OCI-M2 (cell line): ENCODE results near the gene CYP2A13.
"Not testable (repeated sequence)": the region's sequence is repeated elsewhere in the genome, so short reads cannot be mapped to it uniquely, and the experiment has no call there.

Source experiments
- DNase-seq: peaks from one replicate; lab custom pipeline; 2025; ENCODE audit not compliant: unreplicated experiment; lab: John Stamatoyannopoulos, UW

Gene CYP2A13, protein sequence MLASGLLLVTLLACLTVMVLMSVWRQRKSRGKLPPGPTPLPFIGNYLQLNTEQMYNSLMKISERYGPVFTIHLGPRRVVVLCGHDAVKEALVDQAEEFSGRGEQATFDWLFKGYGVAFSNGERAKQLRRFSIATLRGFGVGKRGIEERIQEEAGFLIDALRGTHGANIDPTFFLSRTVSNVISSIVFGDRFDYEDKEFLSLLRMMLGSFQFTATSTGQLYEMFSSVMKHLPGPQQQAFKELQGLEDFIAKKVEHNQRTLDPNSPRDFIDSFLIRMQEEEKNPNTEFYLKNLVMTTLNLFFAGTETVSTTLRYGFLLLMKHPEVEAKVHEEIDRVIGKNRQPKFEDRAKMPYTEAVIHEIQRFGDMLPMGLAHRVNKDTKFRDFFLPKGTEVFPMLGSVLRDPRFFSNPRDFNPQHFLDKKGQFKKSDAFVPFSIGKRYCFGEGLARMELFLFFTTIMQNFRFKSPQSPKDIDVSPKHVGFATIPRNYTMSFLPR

DNA sequence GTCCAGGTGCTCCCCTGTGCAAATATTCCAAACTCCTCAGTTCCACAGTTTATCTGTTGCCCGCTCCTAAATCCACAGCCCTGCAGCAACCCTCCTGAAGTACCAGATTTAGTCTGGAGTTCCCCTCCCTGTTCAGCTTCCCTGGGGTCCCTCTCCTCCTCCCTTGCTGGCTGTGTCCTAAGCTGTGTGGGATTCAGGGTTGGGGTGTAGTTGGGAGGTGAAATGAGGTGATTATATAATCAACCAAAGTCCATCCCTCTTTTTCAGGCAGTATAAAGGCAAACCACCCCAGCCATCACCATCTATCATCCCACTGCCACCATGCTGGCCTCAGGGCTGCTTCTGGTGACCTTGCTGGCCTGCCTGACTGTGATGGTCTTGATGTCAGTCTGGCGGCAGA, at the start of gene CYP2A13:
Gene CYP2A13, plus strand, starts transcription at position 301 of the 400 bp plus-strand sequence. Its CDS starts 21 bp downstream, at position 322.
- no peak for DNase-seq

DNA sequence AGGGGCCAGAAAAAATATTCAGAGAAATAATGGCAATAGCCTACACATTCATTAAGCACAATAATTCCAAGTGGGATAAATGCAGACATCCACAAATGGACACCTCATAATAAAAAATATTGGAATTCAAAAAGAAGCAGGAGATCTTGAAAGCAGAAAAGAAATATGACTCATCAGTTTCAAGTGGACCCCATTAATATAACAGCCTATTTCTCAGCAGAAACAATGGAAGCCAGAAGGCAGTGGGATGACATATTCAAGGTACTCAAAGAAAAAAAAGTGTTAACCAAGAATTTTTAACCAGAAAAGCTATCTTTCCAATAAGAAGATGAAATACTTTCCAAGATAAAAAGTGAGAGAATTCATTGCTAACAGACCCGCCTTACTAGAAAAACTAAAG, 48.4 kb upstream of the CYP2A13 start:
- no peak for DNase-seq

DNA sequence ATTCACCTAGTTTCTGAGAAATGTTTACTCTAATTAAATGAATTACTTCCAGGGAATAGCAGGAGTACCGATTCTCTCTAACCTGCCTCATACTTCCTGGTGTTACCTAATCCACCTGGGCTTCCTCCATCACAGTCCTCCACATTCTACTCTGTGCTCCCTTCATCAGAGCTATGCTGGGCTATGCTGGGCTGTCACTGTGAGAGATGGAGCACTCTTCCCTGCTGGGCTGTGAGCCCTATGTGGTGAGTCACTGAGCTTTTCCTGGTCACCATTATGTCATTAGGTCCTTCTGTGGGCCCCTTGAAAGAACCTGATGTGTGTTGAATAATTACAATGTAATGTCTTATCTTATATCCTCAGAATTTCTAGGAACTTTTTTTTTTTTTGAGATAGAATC, 43.2 kb upstream of the CYP2A13 start:
- not testable (repeated sequence) for DNase-seq

DNA sequence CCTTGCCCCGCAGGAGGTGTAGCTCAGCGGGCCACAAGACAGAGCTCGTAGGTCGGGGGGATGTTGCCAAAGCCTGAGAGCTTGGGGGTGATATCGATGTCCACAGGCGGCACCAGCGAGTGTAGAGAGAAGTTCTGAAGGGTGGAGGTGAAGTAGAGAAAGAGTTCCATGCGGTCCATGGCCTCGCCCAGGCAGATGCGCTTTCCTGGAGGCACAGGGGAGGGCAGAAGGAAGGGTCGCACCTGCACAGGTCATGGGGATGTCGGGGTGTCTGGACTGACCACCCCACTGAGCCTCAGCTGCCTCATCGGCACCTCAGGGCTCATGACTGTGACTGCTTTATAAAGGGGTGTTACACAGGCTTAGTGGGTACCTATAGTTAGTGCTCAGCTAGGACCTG, 37.8 kb upstream of the CYP2A13 start:
- DNase-seq = no peak

DNA sequence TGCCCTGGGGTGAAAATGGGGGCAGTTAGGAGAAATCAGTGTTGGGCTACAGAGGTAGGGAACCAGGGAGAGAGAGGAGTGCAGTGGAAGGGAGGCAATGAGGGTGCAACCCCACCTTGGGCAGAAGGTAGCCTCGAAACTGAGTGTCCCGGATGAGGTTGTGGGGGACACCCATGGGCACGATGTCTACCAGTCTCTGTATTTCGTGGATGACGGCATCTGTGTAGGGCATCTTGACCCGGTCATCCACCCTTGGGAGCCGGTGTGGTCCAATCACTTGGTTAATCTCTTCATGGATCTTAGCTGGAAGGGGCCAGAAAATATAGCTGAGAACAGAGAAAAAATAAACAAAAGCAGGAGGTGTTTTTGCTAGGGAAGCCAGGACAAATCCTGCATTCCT, 36.1 kb upstream of the CYP2A13 start:
- DNase-seq = not testable (repeated sequence)

DNA sequence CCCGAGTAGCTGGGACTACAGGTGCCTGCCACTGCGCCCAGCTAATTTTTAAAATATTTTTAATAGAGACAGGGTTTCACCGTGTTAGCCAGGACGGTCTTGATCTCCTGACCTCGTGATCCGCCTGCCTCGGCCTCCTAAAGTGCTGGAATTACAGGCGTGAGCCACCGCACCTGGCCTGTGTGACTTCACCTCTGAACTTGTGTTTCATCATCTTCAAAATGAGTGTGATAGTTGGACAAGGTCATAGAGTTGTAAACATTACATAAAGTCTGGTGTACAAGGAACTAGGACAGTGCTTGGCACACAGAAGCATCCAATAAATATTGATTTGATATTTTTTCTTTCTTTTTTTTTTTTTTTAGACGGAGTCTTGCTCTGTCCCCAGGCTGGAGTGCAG, 34.9 kb upstream of the CYP2A13 start:
- DNase-seq = not testable (repeated sequence)

DNA sequence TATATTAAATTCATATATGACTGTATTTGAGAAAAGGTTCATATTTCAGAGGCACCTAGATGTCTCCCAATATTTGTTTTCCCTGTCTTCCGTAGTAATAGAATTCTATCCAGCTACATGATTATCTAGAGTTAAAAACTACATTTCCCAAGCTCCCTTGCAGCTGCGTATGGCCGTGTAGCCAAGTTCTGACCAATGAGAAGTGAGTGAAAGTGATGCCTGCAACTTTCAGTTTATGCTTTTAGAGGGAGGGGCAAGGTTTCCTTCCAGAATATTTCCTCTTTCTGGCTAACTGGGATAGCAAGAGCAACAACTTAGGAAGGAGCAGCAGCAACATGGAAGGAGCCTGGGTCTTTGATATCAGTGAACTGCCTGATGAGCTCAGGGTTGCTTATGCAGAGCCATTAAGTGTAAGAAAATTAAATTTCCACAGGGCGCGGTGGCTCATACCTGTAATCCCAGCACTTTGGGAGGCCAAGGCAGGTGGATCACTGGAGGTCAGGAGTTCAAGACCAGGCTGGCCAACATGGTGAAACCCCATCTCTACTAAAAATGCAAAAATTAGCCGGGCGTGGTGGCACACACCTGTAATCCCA, 23.2 kb upstream of the CYP2A13 start:
- DNase-seq = no peak

DNA sequence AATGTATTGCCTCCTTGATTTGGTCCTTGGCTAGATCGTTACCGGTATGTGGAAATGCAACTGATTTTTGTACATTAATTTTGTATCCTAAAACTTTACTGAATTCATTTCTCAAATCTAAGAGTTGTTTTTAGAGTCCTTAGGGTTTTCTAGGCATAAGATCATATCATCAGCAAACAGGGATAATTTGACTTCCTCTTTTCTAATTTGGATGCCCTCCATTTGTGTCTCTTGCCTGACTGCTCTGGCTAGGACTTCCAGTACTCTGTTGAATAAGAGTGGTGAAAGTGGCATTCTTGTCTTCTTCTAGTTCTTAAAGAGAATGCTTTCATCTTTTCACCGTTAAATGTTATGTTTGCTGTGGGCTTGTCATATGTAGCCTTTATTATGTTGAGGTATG, 12.0 kb upstream of the CYP2A13 start:
- no peak for DNase-seq

DNA sequence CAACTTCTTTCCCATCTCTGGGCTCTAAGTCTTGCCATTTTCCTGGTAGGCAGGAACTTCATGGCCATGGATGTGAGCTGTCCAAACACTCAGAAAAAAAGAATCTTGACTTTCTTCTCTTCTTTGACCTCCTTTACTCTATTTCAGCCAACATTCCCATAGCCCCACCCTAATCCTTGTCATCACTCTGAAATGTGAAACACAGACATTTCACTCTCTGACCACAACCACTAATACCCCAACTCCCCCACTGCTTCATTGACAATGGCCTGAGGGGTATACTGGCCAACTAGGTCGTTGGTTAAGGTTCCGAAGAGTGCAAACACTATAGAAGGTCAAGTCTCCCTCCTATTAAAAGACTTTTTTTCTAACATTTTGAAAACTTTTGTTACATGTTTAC, 4.7 kb upstream of the CYP2A13 start:
- DNase-seq = no peak

DNA sequence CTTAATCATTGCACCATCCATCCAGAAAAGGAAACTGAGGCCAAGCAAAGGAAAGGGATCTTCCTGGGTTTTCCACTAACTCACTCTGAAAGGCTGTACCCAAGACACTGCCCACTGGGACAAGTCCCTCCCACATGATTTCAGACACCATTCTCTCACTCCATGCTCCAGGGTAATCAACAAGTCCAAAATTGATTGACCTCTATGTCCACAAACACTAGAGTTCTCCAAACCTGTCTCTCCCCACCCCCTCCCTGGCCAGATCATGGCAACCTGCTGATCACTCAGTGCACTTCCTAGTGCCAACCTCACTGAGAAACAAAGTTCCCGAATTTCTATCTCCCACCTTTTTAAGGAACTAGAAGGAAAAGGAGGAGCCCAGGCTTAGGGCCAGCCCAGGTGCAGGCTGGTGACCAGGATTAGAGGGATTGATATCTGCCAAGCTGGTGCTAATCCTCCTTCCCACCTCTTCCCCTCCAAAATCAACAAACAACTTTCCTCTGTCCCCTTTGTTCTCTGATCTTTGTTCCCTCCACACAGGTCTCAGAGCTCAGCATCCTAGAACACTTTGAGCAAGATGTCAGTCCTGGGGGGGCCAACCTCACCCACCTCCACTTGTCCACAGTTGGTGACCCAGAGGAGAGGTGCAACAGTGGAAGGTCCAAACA, 2.4 kb upstream of the CYP2A13 start:
- no peak for DNase-seq

DNA sequence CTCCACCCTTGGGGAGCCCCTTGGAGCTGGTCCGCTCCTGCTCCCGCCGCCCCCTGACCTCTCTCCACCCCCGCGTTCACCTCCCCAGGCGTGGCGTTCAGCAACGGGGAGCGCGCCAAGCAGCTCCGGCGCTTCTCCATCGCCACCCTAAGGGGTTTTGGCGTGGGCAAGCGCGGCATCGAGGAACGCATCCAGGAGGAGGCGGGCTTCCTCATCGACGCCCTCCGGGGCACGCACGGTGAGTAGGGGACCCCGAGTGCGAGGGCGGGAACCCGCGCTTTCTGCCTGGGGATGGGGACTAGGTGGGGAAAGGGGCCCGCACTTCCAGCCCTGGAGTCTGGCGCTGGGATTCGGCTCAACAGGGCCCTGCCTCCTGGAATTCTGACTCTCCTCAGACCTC, 1.7 kb downstream of the CYP2A13 start:
- no peak for DNase-seq

DNA sequence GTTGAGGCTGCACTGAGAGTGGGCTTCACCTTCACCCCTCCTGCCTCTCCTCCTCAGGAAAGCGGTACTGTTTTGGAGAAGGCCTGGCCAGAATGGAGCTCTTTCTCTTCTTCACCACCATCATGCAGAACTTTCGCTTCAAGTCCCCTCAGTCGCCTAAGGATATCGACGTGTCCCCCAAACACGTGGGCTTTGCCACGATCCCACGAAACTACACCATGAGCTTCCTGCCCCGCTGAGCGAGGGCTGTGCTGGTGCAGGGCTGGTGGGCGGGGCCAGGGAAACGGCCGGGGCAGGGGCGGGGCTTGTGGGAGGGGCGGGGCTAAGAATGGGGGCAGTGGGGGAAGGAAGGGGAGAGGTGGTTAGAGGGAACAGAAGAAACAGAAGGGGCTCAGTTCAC, 7.5 kb downstream of the CYP2A13 start:
- DNase-seq = no peak

DNA sequence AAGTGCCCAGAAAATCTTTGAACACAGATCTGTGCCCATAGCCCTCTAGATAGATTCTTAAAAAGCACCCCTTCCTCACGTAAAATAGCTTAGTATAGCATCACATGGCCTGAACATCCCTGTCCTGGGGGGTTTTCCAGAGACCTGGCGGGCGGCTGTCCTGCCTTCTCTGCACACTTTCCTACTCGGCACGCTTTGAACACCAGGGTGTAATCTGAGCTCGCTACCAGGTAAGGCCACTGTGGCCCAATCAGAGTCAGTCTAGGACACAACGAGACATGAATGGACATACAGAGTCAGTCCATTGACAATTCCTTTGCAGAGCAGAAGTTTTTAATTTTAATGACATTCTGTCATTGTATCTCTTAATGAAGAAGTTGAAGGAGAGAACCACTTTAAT, 8.1 kb downstream of the CYP2A13 start:
- DNase-seq = no peak

DNA sequence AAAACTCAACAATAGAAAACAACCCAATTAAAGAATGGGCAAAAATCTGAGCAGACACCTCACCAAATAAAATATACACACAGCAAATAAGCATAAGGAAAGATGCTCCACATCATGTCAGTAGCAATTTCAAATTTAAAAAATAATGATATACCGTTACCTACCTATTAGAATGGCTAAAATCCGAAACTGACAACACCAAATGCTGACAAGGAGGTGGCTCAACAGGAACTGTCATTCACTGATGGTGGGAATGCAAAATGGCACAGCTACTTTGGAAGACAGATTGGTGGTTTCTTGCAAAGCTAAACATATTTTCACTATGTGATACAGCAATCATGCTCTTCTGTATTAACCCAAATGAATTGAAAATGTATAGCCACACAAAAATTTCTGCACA, 9.1 kb downstream of the CYP2A13 start:
- no peak for DNase-seq

DNA sequence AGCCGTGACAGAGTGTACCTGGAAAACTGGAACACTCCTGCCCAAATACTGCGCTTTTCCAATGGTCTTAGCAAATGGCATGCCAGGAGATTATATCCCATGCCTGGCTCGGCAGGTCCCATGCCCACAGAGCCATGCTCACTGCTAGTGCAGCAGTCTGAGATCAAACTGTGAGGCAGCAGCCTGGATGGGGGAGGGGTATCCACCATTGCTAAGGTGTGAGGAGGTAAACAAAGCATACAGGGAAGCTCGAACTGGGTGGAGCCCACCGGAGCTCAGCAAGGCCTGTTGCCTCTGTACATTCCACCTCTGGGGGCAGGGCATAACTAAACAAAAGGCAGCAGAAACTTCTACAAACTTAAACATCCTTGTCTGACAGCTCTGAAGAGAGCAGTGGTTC, 10.5 kb downstream of the CYP2A13 start:
- DNase-seq = no peak

DNA sequence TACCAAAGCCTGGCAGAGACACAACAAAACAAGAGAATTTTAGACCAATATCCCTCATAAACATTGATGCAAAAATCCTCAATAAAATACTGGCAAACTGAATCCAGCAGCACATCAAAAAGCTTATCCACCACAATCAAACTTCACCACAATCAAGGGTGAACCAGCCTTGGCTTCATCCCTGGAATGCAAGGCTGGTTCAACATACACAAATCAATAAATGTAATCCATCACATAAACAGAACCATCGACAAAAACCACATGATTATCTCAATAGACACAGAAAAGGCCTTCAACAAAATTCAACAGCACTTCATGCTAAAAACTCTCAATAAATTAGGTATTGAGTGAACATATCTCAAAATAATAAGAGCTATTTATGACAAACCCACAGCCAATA, 14.0 kb downstream of the CYP2A13 start:
- not testable (repeated sequence) for DNase-seq

DNA sequence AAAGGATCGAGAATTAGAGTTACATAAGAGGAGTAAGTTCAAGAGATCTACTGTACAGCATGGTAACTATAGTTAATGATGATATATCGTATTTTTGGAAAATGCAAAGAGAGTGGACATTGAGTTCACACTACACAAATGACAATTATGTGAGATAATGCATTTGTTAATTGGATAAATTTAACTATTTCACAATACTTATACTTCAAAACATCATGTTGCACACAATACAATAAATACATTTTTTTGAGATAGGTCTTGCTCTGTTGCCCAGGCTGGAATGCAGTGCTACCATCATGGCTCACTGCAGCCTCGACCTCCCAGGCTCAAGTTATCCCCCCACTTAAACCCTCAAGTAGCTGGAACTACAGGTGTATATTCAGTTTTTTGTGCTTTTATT, 17.9 kb downstream of the CYP2A13 start:
- no peak for DNase-seq

DNA sequence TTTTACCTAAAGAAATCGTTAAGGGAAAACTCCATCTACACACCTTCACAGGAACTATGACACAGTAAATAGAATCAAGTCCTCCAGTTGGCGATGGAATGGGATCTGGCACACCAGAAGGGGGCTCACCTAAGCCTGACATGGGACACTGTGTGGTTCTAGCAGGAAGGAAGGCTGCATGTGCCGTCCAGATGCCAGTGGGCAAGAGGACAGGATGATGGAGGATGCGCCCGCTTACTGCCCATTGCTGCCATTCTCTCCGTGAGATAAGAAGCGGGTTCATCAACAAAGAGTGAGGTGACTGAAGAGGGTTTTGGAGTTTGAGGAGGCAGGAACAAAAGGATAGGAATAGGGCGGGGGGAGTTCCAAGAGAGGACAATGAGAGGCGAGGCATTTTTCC, 23.0 kb downstream of the CYP2A13 start:
- DNase-seq = no peak

DNA sequence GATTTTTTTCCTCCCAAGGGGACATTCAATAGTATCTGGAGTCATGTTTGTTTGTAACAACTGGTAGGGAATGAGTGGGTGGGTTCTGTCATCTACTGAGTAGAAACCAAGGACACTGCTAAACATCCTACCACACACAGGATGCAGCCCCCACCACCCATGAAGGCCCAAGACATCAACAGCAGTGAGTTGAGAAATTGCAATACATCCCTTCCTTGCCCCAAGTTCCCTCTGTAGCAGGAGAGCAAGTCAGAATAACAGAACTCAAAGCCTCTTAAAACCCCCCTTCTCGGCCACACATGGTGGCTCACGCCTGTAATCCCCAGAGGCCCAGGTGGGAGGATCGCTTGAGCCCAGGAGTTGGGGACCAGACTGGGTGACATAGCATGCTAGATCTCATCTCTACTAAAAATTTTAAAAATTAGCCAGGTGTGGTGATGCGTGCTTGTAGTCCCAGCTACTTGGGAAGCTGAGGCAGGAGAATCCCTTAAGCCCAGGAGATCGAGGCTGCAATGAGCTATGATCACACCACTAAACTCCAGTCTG, 23.6 kb downstream of the CYP2A13 start:
- no peak for DNase-seq

DNA sequence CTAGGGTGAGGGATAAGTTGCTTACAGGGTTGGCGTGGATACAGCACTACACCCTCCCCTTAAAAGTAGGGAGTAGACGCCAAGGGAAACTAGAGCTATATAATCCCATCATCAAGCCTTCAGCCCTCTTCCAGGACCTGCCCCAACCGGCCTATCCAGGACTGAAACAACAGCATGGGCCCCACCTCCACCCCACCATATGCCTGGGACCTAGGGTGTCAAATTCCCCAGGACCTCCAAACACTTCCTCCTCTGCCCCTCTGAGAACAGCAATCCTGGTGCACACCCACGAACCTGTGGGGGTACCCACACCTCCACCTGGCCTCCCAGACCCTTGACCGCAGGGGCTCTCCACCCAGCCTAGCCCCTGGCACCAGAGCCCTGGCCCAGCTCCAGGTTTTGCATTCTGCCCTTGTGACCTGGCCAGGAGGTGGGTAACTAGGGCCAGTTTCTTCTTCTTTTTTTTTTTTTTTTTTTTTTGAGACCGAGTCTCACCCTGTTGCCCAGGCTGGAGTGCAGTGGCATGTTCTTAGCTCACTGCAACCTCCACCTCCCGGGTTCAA, 24.6 kb downstream of the CYP2A13 start:
- no peak for DNase-seq

DNA sequence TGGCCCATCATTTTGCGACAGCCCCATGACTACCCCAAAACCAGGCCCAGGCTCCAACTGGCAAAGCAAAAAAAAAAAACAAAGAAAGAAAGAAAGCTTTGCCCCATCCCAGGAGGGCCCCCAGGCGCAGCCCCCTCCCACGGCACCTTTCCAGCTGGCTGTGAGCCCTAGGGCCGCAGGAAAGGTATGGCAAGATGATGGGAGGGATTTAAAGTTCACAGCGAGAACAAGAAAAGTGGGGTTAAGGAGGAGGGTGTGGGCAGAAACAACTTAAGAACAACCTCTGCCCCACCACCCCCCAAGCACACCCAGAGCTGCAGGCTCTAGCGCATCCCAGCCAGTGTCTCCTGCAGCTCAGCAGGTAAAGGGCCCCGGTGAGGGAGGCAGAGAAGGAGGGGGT, 25.9 kb downstream of the CYP2A13 start, which contains the start of gene CYP2F1:
Gene CYP2F1, plus strand, starts transcription at position 301 of the 400 bp plus-strand sequence. CDS start 1,757 bp downstream, outside the sequence.
- no peak for DNase-seq
